ENCODE measurements around the gene RAP1GAP2.

RAP1GAP2 gene

GRCh38 chr17:2880050-2880449, 83.8 kb downstream of the RAP1GAP2 start:
- no peaks in the 10 kb centered on the region for H3F3A ChIP-seq (ENCODE audit: insufficient read depth, low read length)
- H3K27me3 ChIP-seq (ENCODE audit: insufficient read depth, low read length), result no peaks in the 10 kb centered on the region; the same call in 1 of the 2 replicates
- no peaks in the 10 kb centered on the region for H3K4me1 ChIP-seq (ENCODE audit: insufficient read depth, low read length, severe bottlenecking)
- H3K79me2 ChIP-seq (ENCODE audit: insufficient read depth, low read length), result no peaks in the 10 kb centered on the region
- H3K9me3 ChIP-seq (ENCODE audit: low read length), result no peaks in the 10 kb centered on the region
- H3K4me3 ChIP-seq (ENCODE audit: low read depth, low read length, poor library complexity, severe bottlenecking), result no peak overlapping the region
- no peak overlapping the region for H3K9ac ChIP-seq (ENCODE audit: low read length)
- no peak overlapping the region for H2AFZ ChIP-seq (ENCODE audit: low read length)
- no peak overlapping the region for H3K4me2 ChIP-seq (ENCODE audit: low read length)
- TF ChIP-seq CTCF (IDR thresholded peaks at IDR 0.05; ENCODE audit: low read length) (no peak), EZH2 (IDR thresholded peaks at IDR 0.05; ENCODE audit: borderline replicate concordance, low read length) (no peak)
- H4K20me1 ChIP-seq (ENCODE audit: insufficient read depth, low read length), result no peaks in the 10 kb centered on the region
- H3K9me2 ChIP-seq (ENCODE audit: low read depth, low read length), result no peaks in the 10 kb centered on the region
- no peak overlapping the region for H3K27ac ChIP-seq (ENCODE audit: low read depth, low read length, poor library complexity, severe bottlenecking)
- no peaks in the 10 kb centered on the region for H3K36me3 ChIP-seq (ENCODE audit: insufficient read depth, low read length)

- Histone ChIP-seq H3K4me2 (ENCODE audit: low read length) (no peak overlapping the region), H3K9me3 (ENCODE audit: low read length) (no peaks in the 10 kb centered on the region), H3K4me3 (ENCODE audit: low read depth, low read length, poor library complexity, severe bottlenecking) (no peak overlapping the region), H3K79me2 (ENCODE audit: insufficient read depth, low read length) (no peaks in the 10 kb centered on the region), H4K20me1 (ENCODE audit: insufficient read depth, low read length) (no peaks in the 10 kb centered on the region), H2AFZ (ENCODE audit: low read length) (no peak overlapping the region), H3F3A (ENCODE audit: insufficient read depth, low read length) (no peaks in the 10 kb centered on the region), H3K4me1 (ENCODE audit: insufficient read depth, low read length, severe bottlenecking) (no peaks in the 10 kb centered on the region), H3K9ac (ENCODE audit: low read length) (no peak overlapping the region), H3K9me2 (ENCODE audit: low read depth, low read length) (no peaks in the 10 kb centered on the region), H3K27me3 (ENCODE audit: insufficient read depth, low read length) (no peaks in the 10 kb centered on the region; the same call in 1 of the 2 replicates), H3K36me3 (ENCODE audit: insufficient read depth, low read length) (no peaks in the 10 kb centered on the region), H3K27ac (ENCODE audit: low read depth, low read length, poor library complexity, severe bottlenecking) (no peak overlapping the region)
- TF ChIP-seq CTCF (IDR thresholded peaks at IDR 0.05; ENCODE audit: low read length) (no peak), EZH2 (IDR thresholded peaks at IDR 0.05; ENCODE audit: borderline replicate concordance, low read length) (no peak)
These were observed 85.1 kb downstream of the RAP1GAP2 start for GRCh38 chr17:2881295-2881694.

- Histone ChIP-seq H2AFZ (ENCODE audit: low read length) (no peak overlapping the region), H3F3A (ENCODE audit: insufficient read depth, low read length) (no peaks in the 10 kb centered on the region), H3K27ac (ENCODE audit: low read depth, low read length, poor library complexity, severe bottlenecking) (no peak overlapping the region), H3K4me3 (ENCODE audit: low read depth, low read length, poor library complexity, severe bottlenecking) (no peak overlapping the region), H3K9me2 (ENCODE audit: low read depth, low read length) (no peaks in the 10 kb centered on the region), H4K20me1 (ENCODE audit: insufficient read depth, low read length) (no peaks in the 10 kb centered on the region), H3K9me3 (ENCODE audit: low read length) (no peaks in the 10 kb centered on the region), H3K9ac (ENCODE audit: low read length) (no peak overlapping the region), H3K79me2 (ENCODE audit: insufficient read depth, low read length) (no peaks in the 10 kb centered on the region), H3K4me2 (ENCODE audit: low read length) (no peak overlapping the region), H3K27me3 (ENCODE audit: insufficient read depth, low read length) (no peaks in the 10 kb centered on the region; the same call in 1 of the 2 replicates), H3K4me1 (ENCODE audit: insufficient read depth, low read length, severe bottlenecking) (no peaks in the 10 kb centered on the region), H3K36me3 (ENCODE audit: insufficient read depth, low read length) (no peaks in the 10 kb centered on the region)
- TF ChIP-seq EZH2 (IDR thresholded peaks at IDR 0.05; ENCODE audit: borderline replicate concordance, low read length), result no peak
- TF ChIP-seq CTCF (IDR thresholded peaks at IDR 0.05; ENCODE audit: low read length), result no peak
These were observed 87.4 kb downstream of the RAP1GAP2 start for GRCh38 chr17:2883544-2884213.

All from OCI-LY1 (cell line).